ENCODE measurements around the gene TBC1D1.

The TBC1D1 gene

GRCh38 chr4:37985730-37986275 lies 94.9 kb downstream of the TBC1D1 start:
- in situ Hi-C loops (cut with MboI; ENCODE audit: low pct_unique_long_range_greater_than_20kb, low sequenced_read_pairs, unreplicated experiment), result no loop called here
- TF ChIP-seq CTCF (IDR thresholded peaks at IDR 0.05; ENCODE audit: extremely low read depth, insufficient read depth, missing control alignments), result no peak
- DNase-seq (ENCODE audit: low spot score), result no peak

GRCh38 chr4:37988670-37989069 lies 97.8 kb downstream of the TBC1D1 start:
- no peak for TF ChIP-seq CTCF (IDR thresholded peaks at IDR 0.05; ENCODE audit: extremely low read depth, insufficient read depth, missing control alignments)
- in situ Hi-C loops (cut with MboI; ENCODE audit: low pct_unique_long_range_greater_than_20kb, low sequenced_read_pairs, unreplicated experiment), result no loop called here
- DNase-seq (ENCODE audit: low spot score), result no peak

GRCh38 chr4:37989398-37990260 lies 98.7 kb downstream of the TBC1D1 start:
- no peak for TF ChIP-seq CTCF (IDR thresholded peaks at IDR 0.05; ENCODE audit: extremely low read depth, insufficient read depth, missing control alignments)
- in situ Hi-C loops (cut with MboI; ENCODE audit: low pct_unique_long_range_greater_than_20kb, low sequenced_read_pairs, unreplicated experiment), result no loop called here
- no peak for DNase-seq (ENCODE audit: low spot score)

- in situ Hi-C loops (cut with MboI; ENCODE audit: low pct_unique_long_range_greater_than_20kb, low sequenced_read_pairs, unreplicated experiment), result no loop called here
- TF ChIP-seq CTCF (IDR thresholded peaks at IDR 0.05; ENCODE audit: extremely low read depth, insufficient read depth, missing control alignments), result no peak
- DNase-seq (ENCODE audit: low spot score), result no peak
Measured at GRCh38 chr4:37990731-37991245, 99.9 kb downstream of the TBC1D1 start.

GRCh38 chr4:37991623-37992410 lies 100.9 kb downstream of the TBC1D1 start:
- no peak for TF ChIP-seq CTCF (IDR thresholded peaks at IDR 0.05; ENCODE audit: extremely low read depth, insufficient read depth, missing control alignments)
- in situ Hi-C loops (cut with MboI; ENCODE audit: low pct_unique_long_range_greater_than_20kb, low sequenced_read_pairs, unreplicated experiment), result no loop called here
- DNase-seq (ENCODE audit: low spot score), result no peak

- TF ChIP-seq CTCF (IDR thresholded peaks at IDR 0.05; ENCODE audit: extremely low read depth, insufficient read depth, missing control alignments), result no peak
- in situ Hi-C loops (cut with MboI; ENCODE audit: low pct_unique_long_range_greater_than_20kb, low sequenced_read_pairs, unreplicated experiment), result no loop called here
- DNase-seq (ENCODE audit: low spot score), result no peak
Measured at GRCh38 chr4:37993806-37994205, 102.9 kb downstream of the TBC1D1 start.

All from GM13977 (cell line).